GM23338 (cell line): ENCODE measurements around the gene AWAT1. TPM values are rescaled to one million over a fixed set of nuclear protein-coding genes. Genes with fewer than 3 reads are reported as not detected.

Source experiments
- ATAC-seq: fragments of 200-7000 bp; cut with Tn5 transposase; 3 replicates; pipeline ENCODE4 v1.9.1; 2020
- DNase-seq: peaks from one replicate; pipeline ENCODE4 v3.0.0-alpha.2; 2015; ENCODE audit warnings: low spot score
- H2AFZ ChIP-seq: fragments of 200-600 bp; sonication (generic); 2 replicates; pipeline ENCODE4 v1.8.0; 2016; ENCODE audit warnings: antibody characterized with exemption, mild to moderate bottlenecking, moderate library complexity
- H3F3A ChIP-seq: fragments of 200-600 bp; sonication (generic); replicated peaks from 2 replicates; pipeline ENCODE4 v1.8.0; 2017; ENCODE audit warnings: antibody characterized with exemption, mixed run types, low read depth
- H3K27ac ChIP-seq: fragments of 200-600 bp; sonication (generic); 2 replicates; pipeline ENCODE4 v1.6.1; 2016; ENCODE audit warnings: low read depth
- H3K27me3 ChIP-seq: fragments of 200-600 bp; sonication (generic); 2 replicates; pipeline ENCODE4 v1.8.0; 2016; ENCODE audit warnings: mild to moderate bottlenecking, mixed run types, moderate library complexity; ENCODE audit not compliant: insufficient read depth
- H3K36me3 ChIP-seq: fragments of 200-600 bp; sonication (generic); 2 replicates; pipeline ENCODE4 v1.8.0; 2016; ENCODE audit warnings: mild to moderate bottlenecking; ENCODE audit not compliant: insufficient read depth
- H3K4me1 ChIP-seq: fragments of 200-600 bp; sonication (generic); 2 replicates; pipeline ENCODE4 v1.8.0; 2016; ENCODE audit warnings: mild to moderate bottlenecking, moderate library complexity; ENCODE audit not compliant: insufficient read depth
- H3K4me2 ChIP-seq: fragments of 200-600 bp; sonication (generic); 2 replicates; pipeline ENCODE4 v1.7.1; 2017; ENCODE audit warnings: mixed run types
- H3K4me3 ChIP-seq: fragments of 200-600 bp; sonication (generic); 2 replicates; pipeline ENCODE4 v1.6.1; 2016; ENCODE audit warnings: mixed run types
- H3K79me2 ChIP-seq: fragments of 200-600 bp; sonication (generic); replicated peaks from 2 replicates; pipeline ENCODE4 v1.8.0; 2017; ENCODE audit warnings: mild to moderate bottlenecking; ENCODE audit not compliant: insufficient read depth
- H3K9me2 ChIP-seq: fragments of 200-600 bp; sonication (generic); 2 replicates; pipeline ENCODE4 v1.8.0; 2017; ENCODE audit not compliant: insufficient read depth
- H4K20me1 ChIP-seq: fragments of 200-600 bp; sonication (generic); replicated peaks from 2 replicates; pipeline ENCODE4 v1.8.0; 2017; ENCODE audit warnings: mild to moderate bottlenecking; ENCODE audit not compliant: insufficient read depth
- H3K27ac Mint-ChIP-seq: 2 replicates; pipeline ENCODE4 v1.8.0; 2020; ENCODE audit warnings: inconsistent platforms, mild to moderate bottlenecking, moderate library complexity, mixed read lengths
- H3K27me3 Mint-ChIP-seq: 3 replicates; pipeline ENCODE4 v1.8.0; 2022; ENCODE audit warnings: low read depth, mild to moderate bottlenecking, moderate library complexity, mixed read lengths, inconsistent platforms; ENCODE audit not compliant: insufficient read depth, poor library complexity
- H3K36me3 Mint-ChIP-seq: 3 replicates; pipeline ENCODE4 v1.8.0; 2021; ENCODE audit warnings: low read depth, mild to moderate bottlenecking, inconsistent platforms, moderate library complexity, mixed read lengths
- H3K4me1 Mint-ChIP-seq: 3 replicates; pipeline ENCODE4 v1.8.0; 2020; ENCODE audit warnings: mild to moderate bottlenecking, inconsistent platforms, mixed read lengths
- H3K4me3 Mint-ChIP-seq: 3 replicates; pipeline ENCODE4 v1.8.0; 2021; ENCODE audit warnings: moderate library complexity, mild to moderate bottlenecking, inconsistent platforms, mixed read lengths
- H3K9me3 Mint-ChIP-seq: 3 replicates; pipeline ENCODE4 v1.8.0; 2020; ENCODE audit warnings: moderate library complexity, mild to moderate bottlenecking, inconsistent platforms, mixed read lengths
- POLR2AphosphoS5 ChIP-seq: IDR thresholded peaks from 2 replicates; pipeline ENCODE4 v1.6.1; 2016; ENCODE audit warnings: antibody characterized with exemption, low read depth
- ZNF114 ChIP-seq: fragments of 250-450 bp; sonication (Bioruptor Pico); IDR thresholded peaks from 2 replicates; pipeline ENCODE4 v1.5.0; 2020; ENCODE audit warnings: mild to moderate bottlenecking, moderate library complexity
- ZNF331 ChIP-seq: fragments of 250-450 bp; sonication (Bioruptor Pico); IDR thresholded peaks from 2 replicates; pipeline ENCODE4 v1.5.0; 2020; ENCODE audit warnings: low read depth, mild to moderate bottlenecking, moderate library complexity
- polyA plus RNA-seq: library from polyadenylated mRNA; unstranded; fragments of >200 nt; fragmentation: Nextera tagmentation; extraction: Ambion mirVana; gene quantifications from 2 replicates; pipeline ENCODE4 v1.2.1, GENCODE V29; 2016
- small RNA-seq: library from RNA; depleted of rRNA; stranded (forward); fragments of <200 nt; gene quantifications from one replicate; pipeline ENCODE3, GENCODE V24; 2014; ENCODE audit warnings: low replicate concordance
- total RNA-seq: library from RNA; depleted of rRNA; stranded (reverse); fragments of >200 nt; shearing (Covaris generic); gene quantifications from 2 replicates; pipeline ENCODE4 v1.2.3, GENCODE V29; 2014; rRNA removed
- TF ChIP-seq, protein P1 (sequence below): IDR thresholded peaks from one replicate; pipeline ENCODE4 v1.6.1; 2018; ENCODE audit warnings: antibody characterized with exemption; ENCODE audit not compliant: unreplicated experiment
- TF ChIP-seq, protein P2 (sequence below): IDR thresholded peaks from 2 replicates; pipeline ENCODE4 v1.6.1; 2016; ENCODE audit warnings: antibody characterized with exemption

Gene AWAT1
- total and polyA plus RNA-seq, 2 experiments from 2014 or later, result not detected

DNA sequence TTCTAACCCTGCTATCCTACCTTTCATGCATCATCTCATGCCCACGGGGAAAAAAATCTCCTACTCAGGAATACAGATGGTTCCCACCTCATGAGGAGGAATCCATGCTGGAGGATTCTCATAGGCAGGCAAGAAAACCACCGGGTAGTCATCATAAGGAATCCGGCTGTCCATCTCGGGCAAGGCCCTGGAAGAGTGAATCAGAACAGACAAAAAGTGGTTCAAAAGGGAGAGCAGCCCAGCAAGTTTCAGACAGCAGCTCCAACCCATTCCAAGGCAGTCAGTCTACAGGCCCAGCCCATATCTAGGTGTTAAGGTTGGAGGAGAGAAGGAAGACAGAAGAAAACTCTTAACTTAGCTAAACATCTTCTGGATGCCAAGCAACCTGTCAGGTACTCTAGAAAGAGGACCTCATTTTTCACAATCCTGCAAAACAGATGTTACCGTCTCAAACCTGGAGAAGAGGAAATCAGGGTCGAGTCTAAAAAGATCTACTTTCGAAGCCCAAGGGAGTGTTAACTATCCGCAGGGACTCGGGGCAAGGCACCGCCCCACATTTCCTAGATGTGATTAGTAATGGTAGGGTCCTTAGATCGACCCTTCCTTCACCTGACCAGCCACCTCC is 54.8 kb downstream of the AWAT1 start:
- peak overlapping the region; percentile 73 for H3K4me3 ChIP-seq
- H3K9me3 Mint-ChIP-seq, result no peaks in the 10 kb centered on the region; the same call in 2 of the 3 replicates
- H3K36me3 Mint-ChIP-seq, result peaks cover 11% of the 10 kb centered on the region; the same call in 2 of the 3 replicates
- peak overlapping the region; percentile 80; the same call in 1 of the 2 replicates for H2AFZ ChIP-seq
- no peak overlapping the region for H3K27ac ChIP-seq
- no peak overlapping the region for H3K27ac Mint-ChIP-seq
- H3K9me2 ChIP-seq, result no peaks in the 10 kb centered on the region
- peaks cover 23% of the 10 kb centered on the region for H3K79me2 ChIP-seq
- H3K27me3 Mint-ChIP-seq, result no peaks in the 10 kb centered on the region
- H4K20me1 ChIP-seq, result no peaks in the 10 kb centered on the region
- H3F3A ChIP-seq, result no peaks in the 10 kb centered on the region
- H3K36me3 ChIP-seq, result peaks cover 5% of the 10 kb centered on the region; the same call in 1 of the 2 replicates
- peak overlapping the region; percentile 84 for H3K4me2 ChIP-seq
- H3K27me3 ChIP-seq, result no peaks in the 10 kb centered on the region
- no peak for TF ChIP-seq POLR2AphosphoS5
- no peak for TF ChIP-seq ZNF114 (CRISPR knock-in tag)
- TF ChIP-seq, protein P1, sequence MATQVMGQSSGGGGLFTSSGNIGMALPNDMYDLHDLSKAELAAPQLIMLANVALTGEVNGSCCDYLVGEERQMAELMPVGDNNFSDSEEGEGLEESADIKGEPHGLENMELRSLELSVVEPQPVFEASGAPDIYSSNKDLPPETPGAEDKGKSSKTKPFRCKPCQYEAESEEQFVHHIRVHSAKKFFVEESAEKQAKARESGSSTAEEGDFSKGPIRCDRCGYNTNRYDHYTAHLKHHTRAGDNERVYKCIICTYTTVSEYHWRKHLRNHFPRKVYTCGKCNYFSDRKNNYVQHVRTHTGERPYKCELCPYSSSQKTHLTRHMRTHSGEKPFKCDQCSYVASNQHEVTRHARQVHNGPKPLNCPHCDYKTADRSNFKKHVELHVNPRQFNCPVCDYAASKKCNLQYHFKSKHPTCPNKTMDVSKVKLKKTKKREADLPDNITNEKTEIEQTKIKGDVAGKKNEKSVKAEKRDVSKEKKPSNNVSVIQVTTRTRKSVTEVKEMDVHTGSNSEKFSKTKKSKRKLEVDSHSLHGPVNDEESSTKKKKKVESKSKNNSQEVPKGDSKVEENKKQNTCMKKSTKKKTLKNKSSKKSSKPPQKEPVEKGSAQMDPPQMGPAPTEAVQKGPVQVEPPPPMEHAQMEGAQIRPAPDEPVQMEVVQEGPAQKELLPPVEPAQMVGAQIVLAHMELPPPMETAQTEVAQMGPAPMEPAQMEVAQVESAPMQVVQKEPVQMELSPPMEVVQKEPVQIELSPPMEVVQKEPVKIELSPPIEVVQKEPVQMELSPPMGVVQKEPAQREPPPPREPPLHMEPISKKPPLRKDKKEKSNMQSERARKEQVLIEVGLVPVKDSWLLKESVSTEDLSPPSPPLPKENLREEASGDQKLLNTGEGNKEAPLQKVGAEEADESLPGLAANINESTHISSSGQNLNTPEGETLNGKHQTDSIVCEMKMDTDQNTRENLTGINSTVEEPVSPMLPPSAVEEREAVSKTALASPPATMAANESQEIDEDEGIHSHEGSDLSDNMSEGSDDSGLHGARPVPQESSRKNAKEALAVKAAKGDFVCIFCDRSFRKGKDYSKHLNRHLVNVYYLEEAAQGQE, result no peak
- TF ChIP-seq ZNF331 (CRISPR knock-in tag), result no peak
- TF ChIP-seq, protein P2, sequence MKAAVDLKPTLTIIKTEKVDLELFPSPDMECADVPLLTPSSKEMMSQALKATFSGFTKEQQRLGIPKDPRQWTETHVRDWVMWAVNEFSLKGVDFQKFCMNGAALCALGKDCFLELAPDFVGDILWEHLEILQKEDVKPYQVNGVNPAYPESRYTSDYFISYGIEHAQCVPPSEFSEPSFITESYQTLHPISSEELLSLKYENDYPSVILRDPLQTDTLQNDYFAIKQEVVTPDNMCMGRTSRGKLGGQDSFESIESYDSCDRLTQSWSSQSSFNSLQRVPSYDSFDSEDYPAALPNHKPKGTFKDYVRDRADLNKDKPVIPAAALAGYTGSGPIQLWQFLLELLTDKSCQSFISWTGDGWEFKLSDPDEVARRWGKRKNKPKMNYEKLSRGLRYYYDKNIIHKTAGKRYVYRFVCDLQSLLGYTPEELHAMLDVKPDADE, result no peak
- no peak for ATAC-seq
- H3K4me1 Mint-ChIP-seq, result peaks cover 5% of the 10 kb centered on the region; the same call in 2 of the 3 replicates
- H3K4me1 ChIP-seq, result peaks cover 9% of the 10 kb centered on the region
- H3K4me3 Mint-ChIP-seq, result peak overlapping the region; percentile 96
- DNase-seq, result no peak

Small RNA genes within 50 kb of the gene (small RNA-seq; reads per million reads assigned to genes)
- gene RNA5SP507, result 1.2 reads per million, percentile 68 among the genes with 10 or more reads in this experiment

Other genes with a start within 250 kb of the AWAT1 start
- not detected in 2 replicates for gene AWAT2, start 184.7 kb upstream of the AWAT1 start, total RNA-seq
- gene AWAT2, start 184.7 kb upstream of the AWAT1 start, polyA plus RNA-seq, result not detected in 2 replicates
- gene OTUD6A, start 172.2 kb upstream of the AWAT1 start, total RNA-seq, result 0.17 TPM in 1 of 2 replicates, not detected in the other
- not detected in 2 replicates for gene OTUD6A, start 172.2 kb upstream of the AWAT1 start, polyA plus RNA-seq
- 33.4 and 38.5 TPM in 2 replicates for gene IGBP1, start 101.2 kb upstream of the AWAT1 start, total RNA-seq
- gene IGBP1, start 101.2 kb upstream of the AWAT1 start, polyA plus RNA-seq, result 35.2 and 36.8 TPM in 2 replicates
- not detected in 2 replicates for gene DGAT2L6, start 57.2 kb upstream of the AWAT1 start, total RNA-seq
- gene DGAT2L6, start 57.2 kb upstream of the AWAT1 start, polyA plus RNA-seq, result not detected in 2 replicates
- 0.73 TPM in 1 of 2 replicates, not detected in the other for gene P2RY4, start 25.5 kb downstream of the AWAT1 start, total RNA-seq
- not detected in 2 replicates for gene P2RY4, start 25.5 kb downstream of the AWAT1 start, polyA plus RNA-seq
- not detected in 2 replicates for gene ARR3, start 33.7 kb downstream of the AWAT1 start, total RNA-seq
- not detected in 2 replicates for gene ARR3, start 33.7 kb downstream of the AWAT1 start, polyA plus RNA-seq
- not detected in 2 replicates for gene RAB41, start 47.5 kb downstream of the AWAT1 start, total RNA-seq
- gene RAB41, start 47.5 kb downstream of the AWAT1 start, polyA plus RNA-seq, result not detected in 2 replicates
- 30.2 and 33.5 TPM in 2 replicates for gene PDZD11, start 55.3 kb downstream of the AWAT1 start, total RNA-seq
- gene PDZD11, start 55.3 kb downstream of the AWAT1 start, polyA plus RNA-seq, result 67.6 and 68.9 TPM in 2 replicates
- 27.6 and 30.6 TPM in 2 replicates for gene KIF4A, start 55.4 kb downstream of the AWAT1 start, total RNA-seq
- gene KIF4A, start 55.4 kb downstream of the AWAT1 start, polyA plus RNA-seq, result 18.7 and 21.5 TPM in 2 replicates
- 10.3 and 11.3 TPM in 2 replicates for gene GDPD2, start 188.7 kb downstream of the AWAT1 start, total RNA-seq
- 3.6 and 5.2 TPM in 2 replicates for gene GDPD2, start 188.7 kb downstream of the AWAT1 start, polyA plus RNA-seq
- 54.2 and 61.8 TPM in 2 replicates for gene DLG3, start 210.2 kb downstream of the AWAT1 start, total RNA-seq
- gene DLG3, start 210.2 kb downstream of the AWAT1 start, polyA plus RNA-seq, result 12.5 and 13.0 TPM in 2 replicates